Muscle of back (tissue), 11 donors: ENCODE results near the gene NOP9. TPM values are rescaled to one million over a fixed set of nuclear protein-coding genes. Genes with fewer than 3 reads are reported as not detected.

Experiments
- DNase-seq, 3 donors: peaks; one replicate each; pipeline versions ENCODE4 v3.0.0 to v3.0.0-alpha.2; 2013
- polyA plus RNA-seq, 10 donors: library from polyadenylated mRNA; unstranded; fragments of 120-200 nt; gene quantifications; one replicate each; pipeline ENCODE4 v1.2.1, GENCODE V29; 2013; ENCODE audit not compliant: insufficient read length in 10 of 10

Gene NOP9
- polyA plus RNA-seq, 10 donors, result 18.6 to 24.6 (median 20.0) TPM

- no peak for DNase-seq
These were observed 18.7 kb upstream of the NOP9 start for GRCh38 chr14:24280797-24281460.

GRCh38 chr14:24281636-24282035 is 18.0 kb upstream of the NOP9 start:
- no peak for DNase-seq

GRCh38 chr14:24282736-24283135 is 16.9 kb upstream of the NOP9 start:
- no peak for DNase-seq

- no peak for DNase-seq
These were observed 15.7 kb upstream of the NOP9 start for GRCh38 chr14:24283796-24284460.

- no peak for DNase-seq
These were observed 15.1 kb upstream of the NOP9 start for GRCh38 chr14:24284501-24285035.

- no peak for DNase-seq
These were observed 14.3 kb upstream of the NOP9 start for GRCh38 chr14:24285351-24285750.

- no peak for DNase-seq
These were observed 12.7 kb upstream of the NOP9 start for GRCh38 chr14:24286996-24287395.

GRCh38 chr14:24289649-24290280 is 9.9 kb upstream of the NOP9 start:
- DNase-seq, result no peak

- DNase-seq, result no peak
These were observed 8.9 kb upstream of the NOP9 start for GRCh38 chr14:24290746-24291145.

- no peak for DNase-seq
These were observed 8.1 kb upstream of the NOP9 start for GRCh38 chr14:24291446-24292117.

GRCh38 chr14:24292118-24292807 is 7.4 kb upstream of the NOP9 start:
- no peak for DNase-seq

GRCh38 chr14:24293525-24293924 is 6.1 kb upstream of the NOP9 start:
- DNase-seq, result no peak

GRCh38 chr14:24296341-24297157 is 3.1 kb upstream of the NOP9 start:
- DNase-seq, result peak; percentile 71 to 81 (median 80)

GRCh38 chr14:24297190-24297964 is 2.3 kb upstream of the NOP9 start:
- DNase-seq, result no peak

GRCh38 chr14:24298892-24299254 is 777 bp upstream of the NOP9 start:
- DNase-seq, result no peak

- DNase-seq, result no peak
These were observed 803 bp downstream of the NOP9 start for GRCh38 chr14:24300326-24300980.

GRCh38 chr14:24304019-24304387 is 4.4 kb downstream of the NOP9 start:
- DNase-seq, result no peak

GRCh38 chr14:24307156-24307574 is 7.5 kb downstream of the NOP9 start:
- DNase-seq, result no peak

- peak; percentile 38 to 73 (median 50) for DNase-seq
These were observed 8.1 kb downstream of the NOP9 start, which contains the start of gene CIDEB for GRCh38 chr14:24307575-24308341. TSS of gene CIDEB (minus strand) at chr14:24307977. CDS start at chr14:24307858, 119 bp downstream.
